Measurements from ENCODE around the gene FASTKD1.

FASTKD1 gene

GRCh38 chr2:169613876-169614275 is 40.2 kb upstream of the FASTKD1 start:
- TF ChIP-seq POLR2AphosphoS5 (IDR thresholded peaks at IDR 0.05; ENCODE audit: low read depth, low read length) (no peak), TAF1 (IDR thresholded peaks at IDR 0.05; ENCODE audit: borderline replicate concordance, insufficient read depth, low read length) (no peak), SIN3A (IDR thresholded peaks at IDR 0.05; ENCODE audit: borderline replicate concordance, insufficient read depth, low read length) (no peak), FOXP2 (optimal IDR thresholded peaks at IDR 0.05; ENCODE audit: borderline replicate concordance, extremely low read depth, extremely low read length, insufficient read depth) (no peak)
- TF ChIP-seq, protein P1, sequence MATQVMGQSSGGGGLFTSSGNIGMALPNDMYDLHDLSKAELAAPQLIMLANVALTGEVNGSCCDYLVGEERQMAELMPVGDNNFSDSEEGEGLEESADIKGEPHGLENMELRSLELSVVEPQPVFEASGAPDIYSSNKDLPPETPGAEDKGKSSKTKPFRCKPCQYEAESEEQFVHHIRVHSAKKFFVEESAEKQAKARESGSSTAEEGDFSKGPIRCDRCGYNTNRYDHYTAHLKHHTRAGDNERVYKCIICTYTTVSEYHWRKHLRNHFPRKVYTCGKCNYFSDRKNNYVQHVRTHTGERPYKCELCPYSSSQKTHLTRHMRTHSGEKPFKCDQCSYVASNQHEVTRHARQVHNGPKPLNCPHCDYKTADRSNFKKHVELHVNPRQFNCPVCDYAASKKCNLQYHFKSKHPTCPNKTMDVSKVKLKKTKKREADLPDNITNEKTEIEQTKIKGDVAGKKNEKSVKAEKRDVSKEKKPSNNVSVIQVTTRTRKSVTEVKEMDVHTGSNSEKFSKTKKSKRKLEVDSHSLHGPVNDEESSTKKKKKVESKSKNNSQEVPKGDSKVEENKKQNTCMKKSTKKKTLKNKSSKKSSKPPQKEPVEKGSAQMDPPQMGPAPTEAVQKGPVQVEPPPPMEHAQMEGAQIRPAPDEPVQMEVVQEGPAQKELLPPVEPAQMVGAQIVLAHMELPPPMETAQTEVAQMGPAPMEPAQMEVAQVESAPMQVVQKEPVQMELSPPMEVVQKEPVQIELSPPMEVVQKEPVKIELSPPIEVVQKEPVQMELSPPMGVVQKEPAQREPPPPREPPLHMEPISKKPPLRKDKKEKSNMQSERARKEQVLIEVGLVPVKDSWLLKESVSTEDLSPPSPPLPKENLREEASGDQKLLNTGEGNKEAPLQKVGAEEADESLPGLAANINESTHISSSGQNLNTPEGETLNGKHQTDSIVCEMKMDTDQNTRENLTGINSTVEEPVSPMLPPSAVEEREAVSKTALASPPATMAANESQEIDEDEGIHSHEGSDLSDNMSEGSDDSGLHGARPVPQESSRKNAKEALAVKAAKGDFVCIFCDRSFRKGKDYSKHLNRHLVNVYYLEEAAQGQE (IDR thresholded peaks at IDR 0.05; ENCODE audit: insufficient read depth in 1 of 2, low read depth in 2 of 2, low read length in 2 of 2): no peak

DNA sequence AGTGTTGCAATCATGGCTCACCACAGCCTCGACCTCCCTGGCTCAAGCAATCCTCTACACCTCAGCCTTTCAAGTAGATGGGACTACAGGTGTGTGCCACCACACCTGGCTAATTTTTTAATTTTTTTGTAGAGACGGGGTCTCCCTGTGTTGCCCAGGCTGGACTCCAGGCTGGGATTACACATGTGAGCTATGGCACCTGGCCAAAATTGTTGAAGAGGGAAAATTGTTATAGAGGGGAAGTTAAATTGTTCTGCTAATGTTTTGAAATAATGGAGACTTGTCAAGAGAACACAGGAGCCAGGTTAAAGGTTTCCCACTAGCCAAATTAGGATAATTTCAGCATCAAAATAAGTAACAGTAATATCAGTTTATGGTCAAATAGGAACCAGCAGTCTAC is 35.6 kb upstream of the FASTKD1 start:
- TF ChIP-seq TAF1 (IDR thresholded peaks at IDR 0.05; ENCODE audit: borderline replicate concordance, insufficient read depth, low read length): no peak
- TF ChIP-seq FOXP2 (optimal IDR thresholded peaks at IDR 0.05; ENCODE audit: borderline replicate concordance, extremely low read depth, extremely low read length, insufficient read depth): no peak
- TF ChIP-seq, protein P1 (IDR thresholded peaks at IDR 0.05; ENCODE audit: insufficient read depth in 1 of 2, low read depth in 2 of 2, low read length in 2 of 2): no peak
- TF ChIP-seq POLR2AphosphoS5 (IDR thresholded peaks at IDR 0.05; ENCODE audit: low read depth, low read length): no peak
- TF ChIP-seq SIN3A (IDR thresholded peaks at IDR 0.05; ENCODE audit: borderline replicate concordance, insufficient read depth, low read length): no peak

DNA sequence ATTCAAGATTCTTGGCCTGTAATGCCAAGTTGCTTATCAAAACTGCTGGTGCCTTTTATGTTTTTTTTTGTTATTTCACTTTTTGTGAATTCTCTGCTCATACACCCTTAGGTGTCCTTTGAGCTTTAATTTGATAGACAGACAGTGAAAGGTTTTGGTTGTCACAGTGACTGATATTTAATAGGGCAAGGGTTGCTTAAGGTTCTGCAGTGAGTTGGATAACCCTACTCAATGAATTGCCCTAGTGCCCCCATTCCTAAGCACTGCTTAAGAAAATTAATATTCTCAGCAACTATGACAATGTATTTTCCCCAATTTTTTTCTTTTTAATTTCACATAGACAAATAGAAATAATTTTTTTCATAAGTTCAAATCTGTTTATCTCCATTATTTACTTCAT is 25.9 kb upstream of the FASTKD1 start:
- TF ChIP-seq POLR2AphosphoS5 (IDR thresholded peaks at IDR 0.05; ENCODE audit: low read depth, low read length): no peak
- no peak for TF ChIP-seq FOXP2 (optimal IDR thresholded peaks at IDR 0.05; ENCODE audit: borderline replicate concordance, extremely low read depth, extremely low read length, insufficient read depth)
- TF ChIP-seq, protein P1 (IDR thresholded peaks at IDR 0.05; ENCODE audit: insufficient read depth in 1 of 2, low read depth in 2 of 2, low read length in 2 of 2): no peak
- no peak for TF ChIP-seq SIN3A (IDR thresholded peaks at IDR 0.05; ENCODE audit: borderline replicate concordance, insufficient read depth, low read length)
- no peak for TF ChIP-seq TAF1 (IDR thresholded peaks at IDR 0.05; ENCODE audit: borderline replicate concordance, insufficient read depth, low read length)

DNA sequence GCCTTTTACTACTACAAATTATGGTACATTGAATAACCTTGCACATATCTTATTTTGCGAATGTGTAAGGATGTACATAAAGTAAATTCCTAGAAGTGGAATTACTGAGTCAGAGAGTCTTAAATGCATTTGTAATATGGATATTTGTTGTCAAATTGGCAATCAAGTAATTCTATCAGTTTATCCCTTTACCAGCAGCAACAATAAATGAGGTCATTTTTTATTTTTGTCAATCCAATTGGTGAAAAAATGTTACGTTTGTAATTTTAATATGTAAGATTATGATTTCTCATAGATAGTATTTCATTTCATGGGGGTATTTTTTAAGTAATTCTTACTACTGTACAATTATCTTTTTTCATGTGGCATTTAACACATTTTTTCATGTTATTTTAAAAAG is 25.3 kb upstream of the FASTKD1 start:
- TF ChIP-seq TAF1 (IDR thresholded peaks at IDR 0.05; ENCODE audit: borderline replicate concordance, insufficient read depth, low read length) (no peak), FOXP2 (optimal IDR thresholded peaks at IDR 0.05; ENCODE audit: borderline replicate concordance, extremely low read depth, extremely low read length, insufficient read depth) (no peak), POLR2AphosphoS5 (IDR thresholded peaks at IDR 0.05; ENCODE audit: low read depth, low read length) (no peak), SIN3A (IDR thresholded peaks at IDR 0.05; ENCODE audit: borderline replicate concordance, insufficient read depth, low read length) (no peak)
- TF ChIP-seq, protein P1 (IDR thresholded peaks at IDR 0.05; ENCODE audit: insufficient read depth in 1 of 2, low read depth in 2 of 2, low read length in 2 of 2): no peak

GRCh38 chr2:169590804-169591203 is 17.1 kb upstream of the FASTKD1 start:
- TF ChIP-seq SIN3A (IDR thresholded peaks at IDR 0.05; ENCODE audit: borderline replicate concordance, insufficient read depth, low read length): no peak
- TF ChIP-seq, protein P1 (IDR thresholded peaks at IDR 0.05; ENCODE audit: insufficient read depth in 1 of 2, low read depth in 2 of 2, low read length in 2 of 2): no peak
- no peak for TF ChIP-seq FOXP2 (optimal IDR thresholded peaks at IDR 0.05; ENCODE audit: borderline replicate concordance, extremely low read depth, extremely low read length, insufficient read depth)
- no peak for TF ChIP-seq TAF1 (IDR thresholded peaks at IDR 0.05; ENCODE audit: borderline replicate concordance, insufficient read depth, low read length)
- no peak for TF ChIP-seq POLR2AphosphoS5 (IDR thresholded peaks at IDR 0.05; ENCODE audit: low read depth, low read length)

Measured in PFSK-1 (cell line).